Esophagus squamous epithelium (tissue), 5 donors: Measurements from ENCODE around the gene MCFD2. TPM values are rescaled to one million over a fixed set of nuclear protein-coding genes. Genes with fewer than 3 reads are reported as not detected.

Experiments used
- DNase-seq: peaks from one replicate; lab custom pipeline; 2025; lab: John Stamatoyannopoulos, UW
- H3K27ac ChIP-seq, 4 donors: fragments of 200-600 bp; sonication (generic); one replicate each; pipeline ENCODE4 v1.5.1; 2016 to 2019; ENCODE audit warnings: mild to moderate bottlenecking in 1 of 4
- H3K27me3 ChIP-seq, 4 donors: fragments of 200-600 bp; sonication (generic); 1 replicate in 3 of 4; 2 replicates in 1 of 4; pipeline versions ENCODE4 v1.5.1 to v1.6.0; 2017 to 2021; ENCODE audit warnings: antibody characterized with exemption in 1 of 4
- H3K36me3 ChIP-seq, 3 donors: fragments of 200-600 bp; sonication (generic); one replicate each; pipeline ENCODE4 v1.5.1; 2016 to 2019
- H3K4me1 ChIP-seq, 3 donors: fragments of 200-600 bp; sonication (generic); one replicate each; pipeline ENCODE4 v1.5.1; 2017 to 2019
- H3K4me3 ChIP-seq, 4 donors: fragments of 200-600 bp; sonication (generic); 1 replicate in 3 of 4; 2 replicates in 1 of 4; pipeline ENCODE4 v1.5.1; 2016 to 2019; ENCODE audit warnings: mild to moderate bottlenecking in 2 of 4, moderate library complexity in 1 of 4
- H3K9me3 ChIP-seq, 3 donors: fragments of 200-600 bp; sonication (generic); one replicate each; pipeline ENCODE4 v1.5.1; 2016 to 2019
- CTCF ChIP-seq, 6 experiments: fragments of 450-650 bp in 4 of 6; fragments of 200-600 bp in 2 of 6; sonication (generic) in 2 of 6; IDR thresholded peaks; one replicate each; pipeline ENCODE4 v1.5.1; 2016 to 2019; ENCODE audit warnings: antibody characterized with exemption in 6 of 6, mild to moderate bottlenecking in 4 of 6, moderate library complexity in 4 of 6
- POLR2A ChIP-seq, 4 donors: fragments of 450-650 bp; IDR thresholded peaks; one replicate each; pipeline ENCODE4 v1.6.1; 2017; ENCODE audit warnings: antibody characterized with exemption in 4 of 4, mild to moderate bottlenecking in 4 of 4, moderate library complexity in 3 of 4
- WGBS, 2 donors: methylation state at CpG; one replicate each; pipeline ENCODE4 v1.1.5; 2018; 5-methylcytosine and 5-hydroxymethylcytosine counted together
- intact Hi-C: fragments of 100-400 bp; cut with DNase I; formaldehyde crosslinking; loops from one replicate; pipeline ENCODE4 v1.15.0; 2022
- total RNA-seq, 4 donors: library from RNA; depleted of rRNA; stranded (reverse); fragments of >200 nt; gene quantifications; one replicate each; pipeline ENCODE4 v1.1.0, GENCODE V29; 2016
- donor health status: DM: yes; HTN: yes; CAD: no.

Gene MCFD2
- total RNA-seq, 4 donors from 2014 or later, result 49.7 to 62.8 (median 56.7) TPM

- H3K27ac ChIP-seq, result no peak overlapping the region
- intact Hi-C loops, result no loop called here
- H3K36me3 ChIP-seq, result peaks cover 10 to 52% (median 22%) of the 10 kb centered on the region in 3 donors
- no peak overlapping the region for H3K4me3 ChIP-seq
- DNase-seq, result no peak
- TF ChIP-seq CTCF (IDR thresholded peaks at IDR 0.05) (no peak), POLR2A (IDR thresholded peaks at IDR 0.05) (no peak)
- no peaks in the 10 kb centered on the region for H3K4me1 ChIP-seq
- no peaks in the 10 kb centered on the region for H3K27me3 ChIP-seq
- H3K9me3 ChIP-seq, result no peaks in the 10 kb centered on the region
Measured at GRCh38 chr2:46902465-46902864, 13.1 kb downstream of the MCFD2 start.

- H3K4me3 ChIP-seq, result no peak overlapping the region
- TF ChIP-seq POLR2A (IDR thresholded peaks at IDR 0.05), result no peak
- no peak for TF ChIP-seq CTCF (IDR thresholded peaks at IDR 0.05)
- H3K36me3 ChIP-seq, result peaks cover 1 to 43% (median 13%) of the 10 kb centered on the region in 3 donors
- DNase-seq, result no peak
- no peaks in the 10 kb centered on the region for H3K9me3 ChIP-seq
- no peaks in the 10 kb centered on the region for H3K27me3 ChIP-seq
- intact Hi-C loops, result no loop called here
- H3K27ac ChIP-seq, result no peak overlapping the region
- WGBS, 2 donors, result 75 to 79% methylated on average over 2 of the region's 2 CpGs
- H3K4me1 ChIP-seq, result no peaks in the 10 kb centered on the region
Measured at GRCh38 chr2:46901611-46902010, 14.0 kb downstream of the MCFD2 start.

GRCh38 chr2:46900381-46900780 lies 15.2 kb downstream of the MCFD2 start:
- WGBS, 2 donors, result 64% methylated on average over 3 of the region's 3 CpGs
- no peak overlapping the region for H3K4me3 ChIP-seq
- no peaks in the 10 kb centered on the region for H3K27me3 ChIP-seq
- peaks cover 0 to 31% (median 11%) of the 10 kb centered on the region in 3 donors for H3K36me3 ChIP-seq
- no peaks in the 10 kb centered on the region for H3K4me1 ChIP-seq
- TF ChIP-seq CTCF (IDR thresholded peaks at IDR 0.05), result no peak
- no peak for TF ChIP-seq POLR2A (IDR thresholded peaks at IDR 0.05)
- no peaks in the 10 kb centered on the region for H3K9me3 ChIP-seq
- intact Hi-C loops, result no loop called here
- no peak for DNase-seq
- no peak overlapping the region for H3K27ac ChIP-seq

- Histone ChIP-seq H3K27ac (no peak overlapping the region), H3K4me1 (no peaks in the 10 kb centered on the region), H3K36me3 (peaks cover 0 to 17% (median under 1%) of the 10 kb centered on the region in 3 donors), H3K27me3 (no peaks in the 10 kb centered on the region), H3K9me3 (no peaks in the 10 kb centered on the region), H3K4me3 (no peak overlapping the region)
- no peak for DNase-seq
- 93 to 94% methylated on average over 12 to 16 of the region's 17 CpGs for WGBS, 2 donors
- intact Hi-C loops, result no loop called here
- TF ChIP-seq POLR2A (IDR thresholded peaks at IDR 0.05) (no peak), CTCF (IDR thresholded peaks at IDR 0.05) (no peak)
Measured at GRCh38 chr2:46899053-46899452, 16.6 kb downstream of the MCFD2 start.

- no peak overlapping the region for H3K4me3 ChIP-seq
- no peaks in the 10 kb centered on the region for H3K9me3 ChIP-seq
- H3K4me1 ChIP-seq, result no peaks in the 10 kb centered on the region
- intact Hi-C loops, result no loop called here
- H3K36me3 ChIP-seq, result peaks cover 0 to 8% (median 0%) of the 10 kb centered on the region in 3 donors
- H3K27me3 ChIP-seq, result no peaks in the 10 kb centered on the region
- no peak overlapping the region for H3K27ac ChIP-seq
- WGBS, 2 donors, result 84 to 89% methylated on average over 5 of the region's 5 CpGs
- no peak for DNase-seq
- TF ChIP-seq CTCF (IDR thresholded peaks at IDR 0.05) (no peak), POLR2A (IDR thresholded peaks at IDR 0.05) (no peak)
Measured at GRCh38 chr2:46898024-46898423, 17.6 kb downstream of the MCFD2 start.
